HG03135 (cell line): ENCODE measurements around the gene OR2A12.
"Not testable (repeated sequence)": the region's sequence is repeated elsewhere in the genome, so short reads cannot be mapped to it uniquely, and the experiment has no call there.

Experiments used
- ATAC-seq: cut with Tn5 transposase; IDR thresholded peaks from one replicate; pipeline ENCODE4 v1.9.1; 2021; ENCODE audit warnings: mild to moderate bottlenecking, moderate library complexity; ENCODE audit not compliant: unreplicated experiment

The OR2A12 gene

GRCh38 chr7:144085978-144086377 is at the start of gene OR2A12:
Gene OR2A12 (plus strand): TSS chr7:144086278. CDS start chr7:144095108, 8,830 bp downstream.
- ATAC-seq: no peak

GRCh38 chr7:144036302-144036885 is 49.7 kb upstream of the OR2A12 start:
- no peak for ATAC-seq

- no peak for ATAC-seq
These were observed 48.6 kb upstream of the OR2A12 start for GRCh38 chr7:144037414-144038035.

- no peak for ATAC-seq
These were observed 47.2 kb upstream of the OR2A12 start for GRCh38 chr7:144038887-144039286.

- no peak for ATAC-seq
These were observed 37.4 kb upstream of the OR2A12 start, which contains the start of gene OR2A5 for GRCh38 chr7:144048648-144049047. Gene OR2A5 (plus strand): TSS chr7:144048948. CDS start chr7:144050402, 1,454 bp downstream.

GRCh38 chr7:144049491-144049890 is 36.6 kb upstream of the OR2A12 start:
- no peak for ATAC-seq

- ATAC-seq: no peak
These were observed 36.0 kb upstream of the OR2A12 start for GRCh38 chr7:144050093-144050492.

GRCh38 chr7:144050884-144051283 is 35.2 kb upstream of the OR2A12 start:
- ATAC-seq: not testable (repeated sequence)

GRCh38 chr7:144057954-144058353 is 28.1 kb upstream of the OR2A12 start:
- ATAC-seq: no peak

- ATAC-seq: no peak
These were observed 22.4 kb upstream of the OR2A12 start for GRCh38 chr7:144063710-144064109.

- no peak for ATAC-seq
These were observed 16.6 kb upstream of the OR2A12 start, which contains the start of gene OR2A25 for GRCh38 chr7:144069511-144069910. Gene OR2A25 (plus strand): TSS chr7:144069811. CDS start chr7:144074220, 4,409 bp downstream.

- no peak for ATAC-seq
These were observed 16.1 kb upstream of the OR2A12 start for GRCh38 chr7:144069953-144070352.

- ATAC-seq: no peak
These were observed 11.7 kb upstream of the OR2A12 start for GRCh38 chr7:144074374-144074773.

- ATAC-seq: no peak
These were observed 652 bp downstream of the OR2A12 start for GRCh38 chr7:144086730-144087129.

GRCh38 chr7:144087230-144087629 is 1.2 kb downstream of the OR2A12 start:
- ATAC-seq: no peak

GRCh38 chr7:144090667-144091066 is 4.6 kb downstream of the OR2A12 start:
- ATAC-seq: no peak

GRCh38 chr7:144098776-144099175 is 12.7 kb downstream of the OR2A12 start:
- no peak for ATAC-seq

GRCh38 chr7:144100607-144101006 is 14.5 kb downstream of the OR2A12 start:
- ATAC-seq: no peak

- ATAC-seq: no peak
These were observed 16.0 kb downstream of the OR2A12 start for GRCh38 chr7:144102041-144102440.

GRCh38 chr7:144105211-144105610 is 19.1 kb downstream of the OR2A12 start:
- no peak for ATAC-seq

- ATAC-seq: no peak
These were observed 23.2 kb downstream of the OR2A12 start, which contains the start of gene OR2A2 for GRCh38 chr7:144109283-144109682. Gene OR2A2 (plus strand): TSS chr7:144109583. CDS start chr7:144109583, 0 bp downstream.

GRCh38 chr7:144110272-144110671 is 24.2 kb downstream of the OR2A12 start:
- no peak for ATAC-seq
